ACC112 (cell line): Measurements from ENCODE around the gene IL15.

Experiments
- H2AFZ ChIP-seq: fragments of 200-600 bp; sonication (generic); one replicate; pipeline ENCODE4 v1.6.0; 2017; ENCODE audit warnings: antibody characterized with exemption, low read length; ENCODE audit not compliant: unreplicated experiment
- H3K27ac ChIP-seq: fragments of 200-600 bp; sonication (generic); 2 replicates; pipeline ENCODE4 v1.5.1; 2014; ENCODE audit warnings: low read depth, mild to moderate bottlenecking, antibody characterized with exemption, low read length, moderate library complexity
- H3K27me3 ChIP-seq: fragments of 200-600 bp; sonication (generic); 2 replicates; pipeline ENCODE4 v1.6.1; 2014; ENCODE audit warnings: mild to moderate bottlenecking, antibody characterized with exemption, low read length, moderate library complexity, mixed read lengths; ENCODE audit not compliant: insufficient read depth
- H3K36me3 ChIP-seq: fragments of 200-600 bp; sonication (generic); 2 replicates; pipeline ENCODE4 v1.6.1; 2016; ENCODE audit warnings: mild to moderate bottlenecking, antibody characterized with exemption, low read length, moderate library complexity, mixed read lengths; ENCODE audit not compliant: insufficient read depth
- H3K4me1 ChIP-seq: fragments of 200-600 bp; sonication (generic); one replicate; pipeline ENCODE4 v1.6.1; 2016; ENCODE audit warnings: low read length, mixed read lengths; ENCODE audit not compliant: insufficient read depth, unreplicated experiment, control insufficient read depth
- H3K4me3 ChIP-seq: fragments of 200-600 bp; sonication (generic); 2 replicates; pipeline ENCODE4 v1.5.1; 2014; ENCODE audit warnings: mild to moderate bottlenecking, low read depth, low read length
- H3K79me2 ChIP-seq: fragments of 200-600 bp; sonication (generic); one replicate; pipeline ENCODE4 v1.6.0; 2016; ENCODE audit warnings: low read length; ENCODE audit not compliant: control insufficient read depth, unreplicated experiment, insufficient read depth

Gene IL15

GRCh38 chr4:141625023-141625422, 11.4 kb upstream of the IL15 start:
- H3K27me3 ChIP-seq: no peaks in the 10 kb centered on the region
- no peaks in the 10 kb centered on the region for H3K4me1 ChIP-seq
- H2AFZ ChIP-seq: no peak overlapping the region
- H3K27ac ChIP-seq: no peak overlapping the region
- H3K36me3 ChIP-seq: no peaks in the 10 kb centered on the region
- H3K4me3 ChIP-seq: no peak overlapping the region
- H3K79me2 ChIP-seq: no peaks in the 10 kb centered on the region

GRCh38 chr4:141630854-141631253, 5.5 kb upstream of the IL15 start:
- no peaks in the 10 kb centered on the region for H3K27me3 ChIP-seq
- no peaks in the 10 kb centered on the region for H3K79me2 ChIP-seq
- peaks cover 3% of the 10 kb centered on the region for H3K4me1 ChIP-seq
- no peak overlapping the region for H3K4me3 ChIP-seq
- H2AFZ ChIP-seq: no peak overlapping the region
- no peak overlapping the region for H3K27ac ChIP-seq
- H3K36me3 ChIP-seq: no peaks in the 10 kb centered on the region

- no peaks in the 10 kb centered on the region for H3K36me3 ChIP-seq
- no peaks in the 10 kb centered on the region for H3K27me3 ChIP-seq
- H3K4me3 ChIP-seq: peak overlapping the region; percentile 90
- H3K4me1 ChIP-seq: peaks cover 25% of the 10 kb centered on the region
- peak overlapping the region; percentile 91 for H2AFZ ChIP-seq
- no peak overlapping the region for H3K27ac ChIP-seq
- H3K79me2 ChIP-seq: peaks cover 36% of the 10 kb centered on the region
Observed at GRCh38 chr4:141635736-141636081, 674 bp upstream of the IL15 start.

- peaks cover 40% of the 10 kb centered on the region for H3K79me2 ChIP-seq
- peaks cover 28% of the 10 kb centered on the region for H3K4me1 ChIP-seq
- H3K27me3 ChIP-seq: no peaks in the 10 kb centered on the region
- H3K36me3 ChIP-seq: no peaks in the 10 kb centered on the region
- peak overlapping the region; percentile 47 for H3K27ac ChIP-seq
- peak overlapping the region; percentile 90 for H3K4me3 ChIP-seq
- peak overlapping the region; percentile 91 for H2AFZ ChIP-seq
Observed at GRCh38 chr4:141636771-141637460, 533 bp downstream of the IL15 start.

- Histone ChIP-seq H3K36me3 (no peaks in the 10 kb centered on the region), H3K4me3 (peak overlapping the region; percentile 90), H3K79me2 (peaks cover 46% of the 10 kb centered on the region), H3K4me1 (peaks cover 35% of the 10 kb centered on the region), H2AFZ (peak overlapping the region; percentile 58), H3K27me3 (no peaks in the 10 kb centered on the region), H3K27ac (peak overlapping the region; percentile 47)
Observed at GRCh38 chr4:141637565-141637964, 1.2 kb downstream of the IL15 start.

- no peaks in the 10 kb centered on the region for H3K27me3 ChIP-seq
Observed at GRCh38 chr4:141638230-141638629, 1.8 kb downstream of the IL15 start.

GRCh38 chr4:141640696-141641095, 4.3 kb downstream of the IL15 start:
- H2AFZ ChIP-seq: peak overlapping the region; percentile 33
- no peak overlapping the region for H3K27ac ChIP-seq
- H3K27me3 ChIP-seq: no peaks in the 10 kb centered on the region
- H3K4me1 ChIP-seq: peaks cover 64% of the 10 kb centered on the region
- peak overlapping the region; percentile 61; the same call in 1 of the 2 replicates for H3K4me3 ChIP-seq
- H3K79me2 ChIP-seq: peaks cover 61% of the 10 kb centered on the region
- H3K36me3 ChIP-seq: no peaks in the 10 kb centered on the region

More at GRCh38 chr4:141638230-141638629, 1.8 kb downstream of the IL15 start:
- peak overlapping the region; percentile 56 for H2AFZ ChIP-seq
- H3K4me1 ChIP-seq: peaks cover 42% of the 10 kb centered on the region
- peak overlapping the region; percentile 90 for H3K4me3 ChIP-seq
- H3K79me2 ChIP-seq: peaks cover 46% of the 10 kb centered on the region
- H3K27ac ChIP-seq: peak overlapping the region; percentile 47
- H3K36me3 ChIP-seq: no peaks in the 10 kb centered on the region

GRCh38 chr4:141642063-141642462, 5.7 kb downstream of the IL15 start:
- Histone ChIP-seq H3K27ac (peak overlapping the region; percentile 91), H2AFZ (no peak overlapping the region), H3K4me3 (no peak overlapping the region), H3K27me3 (no peaks in the 10 kb centered on the region), H3K79me2 (peaks cover 73% of the 10 kb centered on the region), H3K4me1 (peaks cover 74% of the 10 kb centered on the region), H3K36me3 (no peaks in the 10 kb centered on the region)

- Histone ChIP-seq H3K4me3 (peak overlapping the region; percentile 34; the same call in 1 of the 2 replicates), H3K36me3 (no peaks in the 10 kb centered on the region), H3K27me3 (no peaks in the 10 kb centered on the region), H3K79me2 (peaks cover 74% of the 10 kb centered on the region), H3K4me1 (peaks cover 80% of the 10 kb centered on the region), H2AFZ (no peak overlapping the region), H3K27ac (peak overlapping the region; percentile 91)
Observed at GRCh38 chr4:141642711-141643110, 6.3 kb downstream of the IL15 start.

GRCh38 chr4:141643557-141643956, 7.2 kb downstream of the IL15 start:
- Histone ChIP-seq H2AFZ (peak overlapping the region; percentile 24), H3K4me3 (peak overlapping the region; percentile 34; the same call in 1 of the 2 replicates), H3K4me1 (peaks cover 85% of the 10 kb centered on the region), H3K36me3 (no peaks in the 10 kb centered on the region), H3K79me2 (peaks cover 72% of the 10 kb centered on the region), H3K27me3 (no peaks in the 10 kb centered on the region), H3K27ac (peak overlapping the region; percentile 91)

- H3K27me3 ChIP-seq: no peaks in the 10 kb centered on the region
- H3K4me1 ChIP-seq: peaks cover 64% of the 10 kb centered on the region
- peaks cover 57% of the 10 kb centered on the region for H3K79me2 ChIP-seq
- H3K27ac ChIP-seq: peak overlapping the region; percentile 59
- peak overlapping the region; percentile 2; the same call in 1 of the 2 replicates for H3K4me3 ChIP-seq
- H2AFZ ChIP-seq: no peak overlapping the region
- H3K36me3 ChIP-seq: no peaks in the 10 kb centered on the region
Observed at GRCh38 chr4:141645611-141646340, 9.4 kb downstream of the IL15 start.
